ENCODE results near the gene LRBA. TPM values are rescaled to one million over a fixed set of nuclear protein-coding genes. Genes with fewer than 3 reads are reported as not detected.
A peak's percentile ranks its signal among the peaks of the same experiment; 100 is the strongest.
"Not testable (repeated sequence)": the region's sequence is repeated elsewhere in the genome, so short reads cannot be mapped to it uniquely, and the experiment has no call there.

The LRBA gene
- total RNA-seq, 1 experiment from 2014 or later, result 25.9 TPM

DNA sequence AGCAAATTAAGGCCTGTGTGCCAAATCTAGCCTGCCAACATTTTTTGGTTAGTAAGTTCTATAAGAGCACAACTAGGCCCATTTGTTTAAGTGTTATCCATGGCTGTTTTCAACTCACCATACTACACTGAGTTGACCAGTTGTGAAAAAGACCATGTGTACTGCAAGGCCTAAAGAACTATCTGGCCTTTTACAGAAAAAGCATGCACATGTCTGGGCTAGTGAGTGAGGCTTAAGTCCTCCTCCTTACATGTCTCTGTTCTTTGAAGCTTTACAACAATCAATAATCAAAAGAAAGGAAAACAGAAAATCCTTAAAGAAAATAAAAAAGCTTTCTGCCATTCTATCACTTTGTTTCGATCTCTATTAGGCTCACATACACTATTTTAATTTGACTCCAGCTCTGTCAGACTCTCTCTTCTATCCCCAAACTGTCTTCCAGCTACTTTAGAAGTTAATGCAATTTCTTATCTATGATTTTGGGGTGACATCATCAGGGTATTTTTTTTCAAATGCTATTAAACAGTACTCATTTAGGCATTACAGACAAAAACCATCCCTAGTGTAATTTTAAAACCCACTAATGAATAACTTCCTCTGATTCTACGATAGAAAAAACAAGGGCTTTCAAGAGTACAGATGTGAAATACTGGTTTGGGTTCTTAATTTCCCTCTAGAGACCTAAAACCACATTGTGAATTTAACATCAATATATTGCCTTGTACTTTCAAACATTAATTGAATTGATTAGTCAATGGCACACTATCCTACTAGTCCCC is 271.3 kb downstream of the LRBA start:
- no peak for DNase-seq (ENCODE audit: low spot score)

DNA sequence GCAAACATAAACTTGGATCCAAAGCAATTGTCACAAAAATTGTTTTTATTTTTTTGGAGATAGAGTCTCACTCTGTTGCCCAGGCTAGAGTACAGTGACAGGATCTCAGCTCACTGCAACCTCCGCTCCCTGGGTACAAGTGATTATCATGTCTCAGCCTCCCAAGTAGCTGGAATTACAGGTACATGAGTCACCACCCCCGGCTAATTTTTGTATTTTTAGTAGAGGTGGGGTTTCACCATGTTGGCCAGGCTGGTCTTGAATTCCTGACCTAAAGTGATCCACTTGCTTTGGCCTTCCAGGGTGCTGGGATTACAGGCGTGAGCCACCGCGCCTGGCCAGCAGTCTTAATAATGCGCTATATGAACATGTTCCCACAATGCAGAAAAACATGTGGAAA is 272.2 kb downstream of the LRBA start:
- not testable (repeated sequence) for DNase-seq (ENCODE audit: low spot score)

DNA sequence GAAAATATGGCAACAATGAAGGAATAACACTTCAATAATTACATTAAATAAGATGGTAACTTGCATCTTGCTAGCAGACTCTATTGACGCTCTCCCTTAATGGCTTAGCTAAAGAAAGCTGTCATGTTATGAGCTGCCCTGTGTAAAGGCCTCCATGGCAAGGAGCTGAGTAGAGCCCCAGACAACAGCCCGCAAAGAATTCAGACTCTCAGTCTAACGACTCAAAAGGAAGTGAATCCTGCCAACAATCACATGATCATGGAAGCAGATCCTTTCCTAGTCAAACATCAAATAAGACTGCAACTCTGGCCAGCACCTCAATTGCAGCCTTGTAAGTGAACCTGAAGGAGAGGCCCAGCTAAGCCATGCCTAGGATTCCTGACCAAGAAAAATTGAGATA is 275.5 kb downstream of the LRBA start:
- no peak for DNase-seq (ENCODE audit: low spot score)

DNA sequence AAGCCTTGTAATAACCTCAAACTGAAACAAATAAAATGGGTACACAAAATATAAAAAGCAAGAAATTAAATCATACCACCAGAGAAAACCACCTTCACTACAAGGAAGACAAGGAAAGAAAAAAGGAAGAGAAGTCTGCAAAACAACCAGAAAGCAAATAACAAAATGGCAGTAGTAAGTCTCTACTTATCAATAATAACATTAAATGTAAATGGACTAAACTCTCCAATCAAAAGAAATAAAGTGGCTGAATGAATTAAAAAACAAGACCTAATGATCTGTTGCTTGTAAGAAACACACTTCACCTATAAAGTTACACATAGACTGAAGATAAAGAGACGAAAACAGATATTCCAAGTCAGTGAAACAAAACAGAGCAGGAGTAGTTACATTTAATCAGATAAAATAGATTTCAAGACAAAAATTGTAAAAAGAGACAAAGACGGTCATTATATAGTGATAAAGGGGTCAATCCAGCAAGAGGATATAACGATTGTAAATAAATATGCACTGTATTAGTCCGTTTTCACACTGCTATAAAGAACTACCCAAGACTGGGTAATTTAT is 289.0 kb downstream of the LRBA start:
- DNase-seq (ENCODE audit: low spot score), result no peak

DNA sequence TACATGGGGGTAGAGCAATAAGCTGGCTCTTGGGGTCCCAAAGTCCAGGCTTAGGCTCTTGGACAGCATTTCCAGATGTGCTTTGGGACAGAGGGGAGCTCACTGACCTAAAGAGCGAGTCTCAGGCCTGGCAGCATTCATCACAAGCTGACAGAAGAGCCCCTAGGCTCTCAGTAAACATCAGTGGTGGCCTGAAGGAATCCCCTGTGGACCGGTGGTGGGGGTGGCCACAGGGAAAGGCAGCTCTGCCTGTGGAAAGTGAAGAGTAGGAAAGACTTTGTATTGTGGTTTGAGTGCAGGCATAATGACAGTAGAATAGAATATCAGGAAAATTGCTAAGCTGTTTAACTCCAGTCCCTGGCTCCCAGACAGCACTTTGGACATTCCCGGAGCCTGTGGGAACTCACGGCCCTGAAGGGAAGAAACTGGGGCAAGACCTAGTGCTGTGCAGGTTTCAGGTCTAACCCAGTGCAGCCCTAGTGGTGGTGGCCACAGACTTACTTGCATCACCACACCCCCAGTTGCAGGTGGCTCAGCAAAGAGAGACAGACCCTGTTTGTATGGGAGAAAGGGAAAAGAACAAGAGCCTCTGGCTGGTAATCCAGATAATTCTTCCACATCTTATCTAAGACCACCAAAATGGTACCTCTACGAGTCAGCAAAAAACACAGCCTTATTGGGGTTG is 291.2 kb downstream of the LRBA start:
- no peak for DNase-seq (ENCODE audit: low spot score)

GRCh38 chr4:150722908-150723362 is 292.1 kb downstream of the LRBA start:
- no peak for DNase-seq (ENCODE audit: low spot score)

DNA sequence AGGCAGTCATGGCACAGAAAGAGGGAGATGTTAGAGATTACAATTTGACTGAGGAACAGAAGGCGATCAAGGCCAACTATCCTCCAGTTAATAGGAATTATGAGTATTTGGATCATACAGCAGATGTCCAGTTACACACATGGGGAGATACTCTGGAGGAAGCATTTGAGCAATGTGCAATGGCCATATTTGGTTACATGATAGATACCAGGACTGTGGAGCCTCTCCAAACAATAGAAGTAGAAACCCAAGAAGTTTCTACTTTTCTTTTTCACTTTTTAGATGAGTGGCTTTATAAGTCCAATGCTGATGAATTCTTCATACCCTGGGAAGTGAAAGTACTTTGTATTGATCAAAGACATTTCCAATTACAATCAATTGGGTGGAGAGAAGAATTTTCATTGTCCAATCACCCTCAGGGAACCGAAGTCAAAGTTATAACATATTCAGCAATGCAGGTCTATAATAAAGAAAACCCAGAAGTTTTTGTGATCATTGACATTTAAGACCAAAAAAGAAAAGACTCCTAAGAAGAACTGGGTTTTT is 294.0 kb downstream of the LRBA start:
- DNase-seq (ENCODE audit: low spot score), result no peak

GRCh38 chr4:150717952-150718351 is 297.1 kb downstream of the LRBA start:
- no peak for DNase-seq (ENCODE audit: low spot score)

GRCh38 chr4:150714462-150715438 is 300.3 kb downstream of the LRBA start:
- DNase-seq (ENCODE audit: low spot score), result no peak

DNA sequence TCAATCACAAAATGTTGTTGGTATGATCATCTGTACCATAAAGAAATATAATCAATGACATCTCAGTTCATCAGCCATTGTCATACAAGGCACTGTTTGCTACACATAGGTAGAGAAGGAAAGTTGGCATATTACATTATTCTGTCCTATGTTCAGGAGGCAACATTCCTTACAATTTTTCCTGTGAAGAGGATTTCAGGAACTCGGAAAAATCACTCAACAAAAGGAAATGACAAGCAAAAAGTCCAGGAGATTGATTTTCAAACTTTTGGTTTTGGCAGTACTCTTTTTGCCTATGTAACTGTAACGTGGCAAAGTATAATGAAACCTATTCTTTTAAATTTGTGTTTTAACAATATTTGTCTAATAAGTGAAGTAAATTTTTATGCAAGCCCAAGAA is 301.8 kb downstream of the LRBA start:
- no peak for DNase-seq (ENCODE audit: low spot score)

- no peak for DNase-seq (ENCODE audit: low spot score)
Observed at GRCh38 chr4:150710770-150711375, 304.2 kb downstream of the LRBA start.

- DNase-seq (ENCODE audit: low spot score), result no peak
Observed at GRCh38 chr4:150708004-150708403, 307.1 kb downstream of the LRBA start.

- no peak for DNase-seq (ENCODE audit: low spot score)
Observed at GRCh38 chr4:150699599-150699998, 315.5 kb downstream of the LRBA start.

DNA sequence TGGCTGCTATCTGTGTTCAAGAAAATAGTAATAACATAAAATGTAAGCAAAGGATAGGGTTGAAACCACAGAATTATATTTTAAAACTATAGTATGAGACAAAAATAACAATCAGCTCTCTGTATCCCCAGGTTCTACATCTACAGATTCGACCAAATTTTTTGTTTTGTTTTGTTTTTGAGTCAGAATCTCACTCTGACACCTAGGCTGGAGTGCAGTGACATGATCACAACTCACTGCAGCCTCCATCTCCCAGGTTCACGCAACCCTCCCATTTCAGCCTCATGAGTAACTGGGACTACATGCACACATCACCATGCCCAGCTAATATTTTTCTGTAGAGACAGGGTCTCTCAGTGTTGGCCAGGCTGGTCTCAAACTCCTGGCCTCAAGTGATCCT is 319.9 kb downstream of the LRBA start:
- no peak for DNase-seq (ENCODE audit: low spot score)

DNA sequence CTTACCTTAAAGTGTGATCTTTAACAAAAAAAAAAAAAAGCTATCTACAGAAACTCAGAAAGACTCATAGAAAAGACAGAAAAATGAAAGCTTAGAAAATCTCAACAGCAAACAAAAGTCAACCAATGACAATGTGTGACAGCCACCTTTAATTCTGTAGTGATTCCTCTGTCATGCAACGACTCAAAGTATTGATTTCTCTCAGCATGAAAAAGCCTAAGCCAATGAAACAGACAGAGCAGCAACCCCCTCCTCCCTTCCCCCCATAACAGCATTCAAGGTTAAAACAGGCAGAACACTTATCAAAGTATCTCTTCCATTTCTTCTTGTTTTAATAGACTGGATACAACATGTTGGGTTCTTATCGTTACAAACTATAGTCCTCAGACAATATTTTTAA is 320.6 kb downstream of the LRBA start:
- DNase-seq (ENCODE audit: low spot score), result no peak

DNA sequence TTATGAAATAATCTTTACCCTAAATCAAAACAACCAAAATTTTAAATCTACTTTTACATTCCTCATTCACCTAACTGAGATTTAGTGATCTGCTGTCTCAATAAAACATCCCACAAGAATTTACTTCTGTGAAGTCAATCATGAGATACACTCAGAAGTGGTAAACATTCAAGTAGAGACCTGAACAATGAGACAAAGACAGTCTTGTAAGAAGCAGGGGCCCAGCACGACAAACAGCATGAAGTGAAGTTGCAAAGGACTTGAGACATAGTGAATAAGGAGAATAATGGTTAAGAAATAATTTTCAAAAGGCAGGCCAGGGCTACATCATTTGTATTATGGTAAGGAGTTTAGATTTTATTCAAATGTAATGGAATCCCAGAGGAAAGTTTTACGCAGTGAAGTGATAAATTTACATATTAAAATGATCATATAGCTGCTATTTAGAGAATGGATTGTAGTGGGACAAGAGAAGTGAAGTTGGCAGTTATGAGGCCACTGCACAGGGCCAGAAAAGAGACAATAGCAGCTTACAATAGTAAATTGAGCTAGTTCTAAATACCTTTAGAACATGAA is 331.2 kb downstream of the LRBA start:
- no peak for DNase-seq (ENCODE audit: low spot score)

DNA sequence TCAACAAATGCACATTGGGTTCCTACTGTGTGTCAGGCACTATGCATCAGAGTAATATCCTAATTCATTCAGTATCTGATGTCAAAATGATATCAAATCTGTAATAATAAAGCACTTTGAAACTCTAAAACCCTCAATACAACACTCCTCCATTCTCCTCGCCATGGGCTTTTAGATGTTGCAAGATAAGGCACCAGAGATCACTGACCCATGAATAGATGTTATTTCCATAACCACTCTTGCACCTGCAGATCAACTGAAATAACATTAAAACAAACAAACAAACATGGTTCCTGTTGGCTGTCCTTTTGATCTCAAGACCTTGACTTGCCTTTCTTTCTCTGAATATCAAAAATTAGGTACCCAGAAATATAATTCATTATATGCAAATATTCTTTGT is 333.0 kb downstream of the LRBA start:
- DNase-seq (ENCODE audit: low spot score), result no peak

GRCh38 chr4:150681063-150681462 is 334.0 kb downstream of the LRBA start:
- no peak for DNase-seq (ENCODE audit: low spot score)

- DNase-seq (ENCODE audit: low spot score), result no peak
Observed at GRCh38 chr4:150680651-150681050, 334.4 kb downstream of the LRBA start.

GRCh38 chr4:150679765-150680343 is 335.2 kb downstream of the LRBA start:
- peak; percentile 17 for DNase-seq (ENCODE audit: low spot score)

Measured in A172 (cell line).